Stimulated activated CD4-positive, alpha-beta T cell treated with anti-CD3 and anti-CD28 coated beads, Interleukin-2, amount 100 ng/mL, for 24 hours (primary cell): ENCODE data around the gene ADAMTS2.
A peak's percentile ranks its signal among the peaks of the same experiment; 100 is the strongest.
"Not testable (repeated sequence)": the region's sequence is repeated elsewhere in the genome, so short reads cannot be mapped to it uniquely, and the experiment has no call there.

Source experiments
- DNase-seq, 2 donors: peaks; one replicate each; pipeline ENCODE4 v3.0.0-alpha.2; 2020

ADAMTS2 gene

DNA sequence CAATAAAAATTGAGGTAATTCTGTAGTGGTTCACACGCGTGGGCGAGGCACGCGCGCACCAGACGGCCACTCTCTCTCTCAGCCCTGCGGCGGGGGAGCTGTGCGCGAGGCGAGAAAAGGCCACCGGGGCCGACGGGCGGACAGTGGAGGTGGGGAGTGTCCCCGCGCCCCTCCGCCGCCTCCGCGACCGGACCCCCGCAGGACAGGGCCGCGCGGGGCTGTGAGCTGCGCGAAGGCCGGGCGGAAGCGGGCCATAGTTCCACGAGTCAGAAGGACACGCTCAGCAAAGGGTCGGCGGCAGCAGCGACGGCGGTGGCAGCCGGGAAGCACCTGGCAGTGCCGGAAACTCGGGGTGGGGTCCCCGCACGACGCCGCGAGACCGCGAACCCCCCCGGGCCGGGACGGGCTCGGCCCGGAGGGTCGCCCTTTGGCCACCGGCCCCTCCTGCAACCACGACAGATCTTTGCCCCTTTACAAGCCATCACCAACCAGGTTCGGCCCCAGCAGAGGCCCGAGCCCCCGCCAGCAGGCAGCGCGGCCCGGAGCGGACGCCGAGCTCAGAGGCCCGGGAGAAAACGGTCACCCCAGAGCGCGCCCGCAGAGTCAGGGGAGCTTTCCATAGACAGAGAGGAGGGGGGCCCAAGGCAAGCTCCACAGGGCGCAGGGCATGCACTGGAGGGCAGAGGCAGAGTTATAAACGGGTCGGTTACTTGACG, 224.2 kb downstream of the ADAMTS2 start:
- no peak for DNase-seq

DNA sequence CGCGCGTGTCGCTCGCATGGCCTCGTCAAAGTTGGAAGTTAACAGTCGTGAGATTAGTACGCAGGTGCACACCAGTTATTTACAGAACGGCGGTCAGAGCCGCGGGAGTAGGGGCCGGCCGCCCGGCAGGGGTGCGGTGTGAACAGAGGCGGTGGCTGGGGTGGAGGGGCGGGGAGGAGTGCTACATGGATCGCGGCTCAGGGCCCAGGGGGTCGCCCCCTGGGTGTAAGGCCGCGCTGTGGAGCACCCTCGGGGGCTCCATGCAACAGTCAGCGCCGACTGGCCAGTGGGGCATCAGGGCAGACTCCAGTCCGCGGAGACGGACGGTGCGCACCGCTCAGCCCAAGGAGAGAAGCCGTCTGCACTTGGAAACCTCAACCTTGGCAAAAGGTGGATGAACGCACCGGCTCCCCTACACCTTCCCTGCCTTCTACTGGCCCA, 224.8 kb downstream of the ADAMTS2 start:
- DNase-seq, result no peak

DNA sequence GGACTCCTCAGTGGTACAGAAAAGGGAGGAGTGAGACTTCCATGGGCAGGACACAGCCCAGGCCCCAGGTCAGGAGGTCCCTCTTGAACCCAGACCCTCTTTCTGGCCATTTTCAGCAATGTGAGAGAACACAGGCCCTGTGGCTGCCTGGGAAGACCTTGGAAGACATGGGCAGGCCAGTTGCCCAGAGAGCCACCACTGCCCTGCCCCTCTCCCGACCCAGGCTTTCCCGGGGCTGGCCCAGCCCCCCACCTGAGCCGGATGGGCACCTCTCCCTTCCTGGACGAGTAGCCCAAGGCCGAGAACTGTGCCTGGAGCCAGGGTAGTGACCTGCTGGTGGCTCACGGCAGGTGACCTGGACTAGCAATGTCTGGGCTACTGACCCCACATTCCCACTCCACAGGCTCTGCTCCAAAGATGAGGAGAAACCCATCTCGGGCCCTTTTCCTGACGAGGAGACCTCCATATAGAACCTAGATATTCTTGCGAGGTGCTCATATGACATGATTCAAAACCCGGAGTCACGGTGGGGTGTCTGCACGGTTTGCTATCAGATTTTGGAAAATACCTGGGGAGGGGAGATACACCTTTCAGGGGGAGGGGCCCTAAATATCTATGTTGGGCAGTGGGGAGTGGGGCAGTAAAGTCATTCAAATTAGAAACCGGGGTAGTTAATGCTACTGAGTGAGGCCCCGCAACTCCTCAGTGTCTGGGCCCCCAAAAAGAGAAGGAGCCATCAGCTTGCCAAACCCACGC, 225.7 kb downstream of the ADAMTS2 start:
- DNase-seq, result no peak

DNA sequence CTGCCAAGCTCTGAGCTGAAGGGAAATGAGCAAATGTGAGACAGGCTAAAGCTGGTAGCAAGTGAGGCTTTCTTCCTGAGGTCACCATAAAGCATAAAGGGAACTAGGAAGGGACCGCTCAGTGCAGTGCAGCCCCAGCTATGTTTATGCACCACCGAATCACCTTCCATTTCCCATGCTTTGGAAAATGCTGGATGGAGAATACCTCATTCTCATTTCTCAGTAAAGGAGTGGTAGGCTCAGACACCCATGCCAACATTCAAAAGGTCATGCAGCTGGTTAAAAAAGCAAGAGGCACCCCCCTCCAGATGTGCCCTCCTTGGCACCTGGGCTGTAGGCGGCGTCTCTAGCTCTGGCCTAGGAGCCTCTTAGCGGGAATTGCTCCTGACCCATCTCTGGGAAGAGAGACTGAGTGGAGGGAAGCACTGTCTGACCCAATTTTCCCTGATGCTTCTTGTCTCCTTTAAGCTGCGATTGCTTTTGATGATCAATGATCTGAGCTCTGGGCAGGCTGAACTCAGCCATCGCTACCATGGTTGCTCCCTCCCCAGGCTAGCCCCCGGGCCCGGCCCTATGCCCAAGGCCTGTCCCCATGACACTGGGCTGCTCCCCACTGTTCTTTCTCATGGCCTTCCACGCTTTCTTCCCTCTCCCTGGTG, 226.4 kb downstream of the ADAMTS2 start:
- DNase-seq, result no peak

DNA sequence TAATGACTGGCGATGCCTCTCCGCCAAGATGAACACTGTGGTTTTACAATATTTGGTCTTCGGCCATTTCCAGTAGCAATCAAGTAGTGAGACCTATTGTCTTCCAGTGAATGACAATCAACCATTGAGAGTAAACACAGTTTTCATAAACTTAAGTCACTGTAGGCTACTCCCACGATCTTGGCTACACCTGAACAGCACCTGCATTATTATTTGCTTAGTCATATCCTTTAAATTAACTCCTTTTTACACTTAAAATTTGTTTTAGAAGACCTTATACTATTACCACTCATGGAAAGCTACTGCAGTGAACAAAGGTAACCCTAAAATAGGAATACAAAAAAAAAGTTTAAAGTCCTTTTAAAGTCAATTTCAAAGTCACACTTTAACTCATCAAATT, 226.9 kb downstream of the ADAMTS2 start:
- no peak for DNase-seq

DNA sequence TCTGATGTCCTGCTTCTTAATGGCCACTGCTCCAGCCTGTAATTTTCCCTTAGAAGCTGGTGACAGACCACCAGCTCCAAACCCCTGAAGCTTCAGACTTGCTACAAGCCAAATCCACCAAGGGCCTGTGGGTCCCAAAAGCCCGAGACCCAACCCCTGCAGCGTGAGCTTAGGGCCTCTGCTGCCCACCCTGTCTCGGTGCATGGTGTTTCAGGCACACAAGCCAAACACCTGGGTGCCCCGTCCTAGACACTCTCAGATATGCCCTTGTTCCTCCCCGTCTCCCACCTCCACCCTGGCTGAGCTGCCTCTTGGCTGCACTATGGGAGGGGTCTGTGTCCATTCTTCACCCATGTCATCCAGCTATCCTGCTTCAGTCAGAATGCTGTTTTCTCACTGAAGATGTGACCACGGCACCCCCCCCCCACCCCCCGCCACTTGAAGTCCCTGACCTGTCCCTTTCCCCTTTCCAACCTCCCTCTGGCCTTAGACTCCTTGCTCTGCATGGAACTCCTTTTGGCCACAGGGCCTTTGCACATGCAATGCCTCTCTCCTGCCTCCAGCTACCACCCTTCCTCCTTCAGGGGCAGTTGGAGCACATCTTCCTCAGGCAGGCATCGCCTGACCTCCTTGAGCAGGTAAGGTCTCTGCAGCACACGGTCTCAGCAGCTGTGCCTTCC, 229.3 kb downstream of the ADAMTS2 start:
- DNase-seq, result no peak

DNA sequence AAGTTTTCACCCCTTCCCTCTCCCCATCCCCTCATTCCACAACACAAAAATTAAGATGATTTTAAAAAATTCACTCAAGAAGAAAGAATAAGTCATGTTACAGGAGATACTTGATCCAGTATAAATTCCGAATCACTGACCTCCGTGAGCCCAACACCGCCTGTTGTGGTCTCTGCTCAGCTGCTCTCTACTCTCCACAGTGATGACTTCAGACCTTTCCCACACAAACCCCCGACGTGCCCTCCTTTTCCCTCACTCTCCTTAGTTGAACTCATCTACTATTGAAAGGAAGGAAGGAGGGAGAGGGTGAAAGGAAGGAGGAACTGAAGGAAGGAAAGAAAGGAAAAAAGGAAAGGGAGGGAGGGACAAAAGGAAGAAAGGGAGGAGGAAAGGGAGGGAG, 230.0 kb downstream of the ADAMTS2 start:
- DNase-seq, result no peak

DNA sequence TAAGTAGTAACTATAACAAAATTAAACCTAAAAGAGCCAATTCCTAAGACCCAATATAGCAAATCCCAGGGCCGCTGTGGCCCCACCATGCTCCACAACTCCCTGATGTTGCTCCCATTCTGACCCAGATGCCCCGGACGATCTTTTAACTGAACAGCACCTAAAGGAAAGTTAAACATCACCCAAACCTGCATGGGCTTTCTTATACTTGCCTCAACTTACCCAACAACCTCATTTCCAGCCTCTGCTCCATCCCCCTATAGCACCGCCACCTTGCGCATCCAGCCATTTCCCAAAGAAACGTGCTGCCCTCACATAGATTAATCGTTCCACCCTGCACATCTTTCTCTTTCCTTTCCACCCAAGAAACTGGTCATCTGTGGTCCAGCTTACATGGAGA, 230.5 kb downstream of the ADAMTS2 start:
- no peak for DNase-seq

DNA sequence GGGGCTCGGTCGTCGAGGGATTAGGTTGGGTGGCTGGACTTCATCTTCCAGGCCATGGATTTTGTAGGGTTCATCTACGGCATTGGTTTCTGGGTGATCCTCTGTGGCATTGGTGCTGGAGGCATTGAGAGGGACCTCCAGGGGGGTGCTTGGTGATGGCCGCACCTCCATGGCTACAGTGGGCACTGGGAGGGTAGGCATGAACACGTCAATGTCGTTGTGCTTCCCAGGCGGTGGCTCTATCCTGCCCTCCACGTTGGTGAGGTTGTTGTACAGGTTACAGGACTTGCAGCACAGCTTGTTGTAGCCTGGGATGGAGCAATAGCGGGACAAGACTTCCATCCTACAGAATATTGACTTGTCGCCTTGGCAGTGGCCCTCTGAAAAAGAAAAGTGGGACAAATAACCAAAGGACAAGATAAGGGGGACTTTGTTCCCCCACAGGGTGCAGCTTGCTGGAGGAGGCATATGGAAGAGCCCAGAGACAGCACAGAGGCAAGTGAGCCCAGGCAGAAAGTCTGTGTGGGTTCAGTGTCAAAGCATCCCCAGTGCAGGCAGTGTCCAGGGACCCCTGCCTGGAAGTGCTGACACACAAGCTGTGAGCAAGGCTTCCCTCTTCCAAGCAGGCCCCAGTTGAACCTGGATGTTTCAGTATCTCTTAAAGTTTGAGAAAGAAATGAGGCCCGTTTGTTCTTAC, 231.2 kb downstream of the ADAMTS2 start:
- no peak for DNase-seq

DNA sequence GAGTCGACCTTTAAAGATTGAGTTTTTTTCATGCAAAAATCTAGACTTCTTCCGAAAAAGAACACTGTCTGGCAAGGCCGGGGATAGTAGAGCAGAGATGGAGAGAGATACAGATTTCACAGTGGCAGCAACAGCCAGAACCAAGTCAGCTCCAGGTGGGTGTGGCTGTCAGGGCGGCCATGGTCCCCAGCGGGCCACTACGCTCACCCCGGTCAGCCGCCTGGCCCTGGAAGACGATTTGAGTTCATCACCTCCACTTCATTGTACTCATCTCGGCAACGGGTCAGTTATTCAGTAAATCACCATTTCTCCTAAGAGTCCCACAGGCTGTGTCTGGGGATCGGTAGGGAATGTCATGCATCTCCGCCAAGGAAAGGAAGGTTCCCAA, 232.1 kb downstream of the ADAMTS2 start:
- DNase-seq, result no peak

DNA sequence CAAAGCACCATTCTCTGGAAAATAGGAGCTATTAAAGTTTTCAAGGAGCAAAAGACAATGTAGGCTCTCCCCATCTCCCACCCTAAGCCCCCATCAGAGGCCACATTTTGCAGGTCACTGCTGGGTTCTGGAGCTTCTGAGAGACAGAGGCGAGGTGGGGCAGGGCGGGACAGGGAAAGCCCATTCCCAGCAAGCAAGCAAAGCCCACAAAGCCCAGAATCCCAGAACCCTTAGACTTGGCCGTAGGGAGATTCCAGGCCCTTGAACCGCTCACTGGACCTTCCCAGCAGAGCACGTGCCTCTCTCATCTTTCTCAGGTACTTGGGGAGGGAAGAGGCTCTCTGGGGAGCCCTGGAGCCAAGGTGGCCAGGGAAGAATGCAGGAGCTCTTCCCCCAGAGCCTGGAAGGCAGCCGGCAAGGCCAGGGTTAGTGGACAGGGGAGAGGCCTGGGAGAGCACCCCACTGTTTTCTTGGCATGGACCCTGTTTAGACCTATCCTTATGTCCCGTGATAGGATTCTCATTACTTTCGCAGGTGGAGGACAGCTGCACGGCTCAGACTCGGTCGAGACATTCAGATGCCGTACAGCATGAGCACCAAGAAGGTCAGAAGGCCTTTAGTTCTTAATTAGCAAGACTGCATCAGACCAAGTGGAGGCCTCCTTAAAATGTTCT, 232.7 kb downstream of the ADAMTS2 start:
- DNase-seq, result no peak

DNA sequence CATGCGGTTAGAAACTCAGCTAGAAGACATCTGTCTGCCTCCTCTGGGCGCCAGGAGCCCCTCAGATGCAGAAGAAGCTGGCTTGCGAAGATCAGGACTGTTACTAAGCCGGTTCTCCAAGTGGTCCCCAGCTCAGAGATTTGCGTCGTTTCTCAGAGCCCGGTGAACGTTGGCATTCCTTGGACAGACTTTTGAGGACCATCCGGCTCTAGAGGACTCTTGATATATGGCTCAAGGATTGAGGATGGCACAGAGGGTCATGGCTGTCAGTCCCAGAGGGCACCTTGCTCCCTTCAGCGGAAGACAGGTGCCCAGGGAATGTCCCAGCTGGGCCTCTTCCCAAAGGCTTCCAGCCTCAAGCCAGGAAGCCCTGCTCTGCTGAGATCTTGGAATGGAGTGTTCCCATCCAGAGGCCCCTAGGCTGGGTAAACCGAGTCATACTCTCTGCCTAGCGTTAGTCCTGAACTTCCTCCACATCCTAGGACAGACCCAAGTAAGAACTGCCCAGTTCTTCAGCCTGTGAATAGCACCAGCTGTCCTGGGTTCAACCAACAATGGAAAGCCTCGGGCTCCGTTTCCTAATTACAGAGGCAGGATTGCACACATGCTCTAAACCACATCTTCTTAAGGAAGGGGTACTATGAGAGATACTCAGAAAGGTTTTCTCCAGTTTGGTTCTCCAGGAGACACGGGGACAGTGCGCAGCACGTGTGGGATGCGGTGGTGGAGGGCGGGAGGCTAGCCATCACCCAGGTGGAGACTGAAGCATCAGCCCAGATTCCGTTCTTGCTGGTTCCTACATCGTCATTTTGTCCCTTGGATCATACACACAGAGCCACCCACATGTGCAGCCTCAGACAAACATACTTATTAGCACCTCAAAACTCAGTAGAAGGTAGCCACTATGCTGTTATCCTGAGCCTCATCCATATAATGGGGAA, 233.7 kb downstream of the ADAMTS2 start:
- no peak for DNase-seq

DNA sequence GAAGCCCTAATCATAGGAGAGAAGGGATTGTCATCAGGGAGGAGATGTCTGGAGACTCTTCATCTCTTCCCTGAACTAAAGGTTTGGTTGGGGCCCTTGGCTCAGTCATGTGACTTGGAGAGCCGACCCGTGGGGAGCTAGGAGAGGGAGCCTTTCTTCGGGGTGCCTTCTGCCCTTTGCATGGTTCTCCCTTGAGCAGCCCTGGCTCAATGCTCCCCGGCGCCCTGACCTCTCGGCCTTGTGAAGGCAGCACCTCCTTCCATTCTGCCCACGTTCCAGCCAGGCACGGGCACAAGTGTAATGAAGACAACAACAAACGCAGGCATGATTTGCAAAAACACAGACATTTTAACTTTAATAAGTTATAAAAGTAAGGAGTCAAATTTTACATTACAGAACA, 234.7 kb downstream of the ADAMTS2 start:
- no peak for DNase-seq

DNA sequence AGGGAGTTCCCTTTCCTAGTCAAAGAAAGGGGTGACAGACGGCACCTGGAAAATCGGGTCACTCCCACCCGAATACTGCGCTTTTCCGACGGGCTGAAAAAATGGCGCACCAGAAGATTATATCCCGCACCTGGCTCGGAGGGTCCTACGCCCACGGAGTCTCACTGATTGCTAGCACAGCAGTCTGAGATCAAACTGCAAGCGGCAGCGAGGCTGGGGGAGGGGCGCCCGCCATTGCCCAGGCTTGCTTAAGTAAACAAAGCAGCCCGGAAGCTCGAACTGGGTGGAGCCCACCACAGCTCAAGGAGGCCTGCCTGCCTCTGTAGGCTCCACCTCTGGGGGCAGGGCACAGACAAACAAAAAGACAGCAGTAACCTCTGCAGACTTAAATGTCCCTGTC, 244.0 kb downstream of the ADAMTS2 start:
- DNase-seq, result not testable (repeated sequence)

DNA sequence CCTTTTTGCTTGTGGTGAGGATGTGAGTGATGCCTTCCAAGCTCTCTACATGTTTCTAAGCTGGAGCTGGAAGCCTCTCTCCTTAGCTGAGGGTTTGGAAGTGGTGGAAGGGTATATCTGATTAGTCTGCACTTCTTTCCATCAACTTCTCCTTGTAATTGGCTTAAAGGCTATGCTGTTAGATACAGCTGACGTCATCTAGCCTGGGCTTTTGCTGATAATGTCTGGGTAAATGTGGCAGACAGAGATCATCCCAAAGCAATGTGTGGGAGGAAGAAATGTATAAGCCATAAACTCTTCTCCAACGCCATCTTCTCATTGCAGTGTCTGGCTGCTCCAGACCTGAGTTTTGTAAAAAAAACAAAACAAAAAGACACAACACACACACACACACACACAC, 255.8 kb downstream of the ADAMTS2 start:
- DNase-seq, result no peak

DNA sequence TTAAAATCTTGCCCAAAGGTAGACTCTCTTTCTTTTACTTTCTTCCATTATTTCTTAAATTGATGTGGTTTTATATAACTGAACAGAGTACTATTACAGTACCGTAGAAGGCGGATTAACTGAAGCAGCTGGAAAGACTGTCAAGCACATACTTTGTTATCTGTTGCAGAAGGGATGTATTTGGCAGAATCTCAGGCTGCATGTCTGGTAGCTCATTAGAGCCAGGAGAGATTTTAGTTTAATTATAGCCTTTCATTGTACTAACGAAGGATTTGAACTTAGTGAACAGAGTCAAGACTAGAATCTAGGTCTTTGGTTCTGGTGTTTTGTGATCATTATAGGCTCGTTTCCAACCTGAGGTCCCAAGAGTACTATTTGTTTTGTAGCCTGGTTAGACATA, 264.5 kb downstream of the ADAMTS2 start:
- no peak for DNase-seq

DNA sequence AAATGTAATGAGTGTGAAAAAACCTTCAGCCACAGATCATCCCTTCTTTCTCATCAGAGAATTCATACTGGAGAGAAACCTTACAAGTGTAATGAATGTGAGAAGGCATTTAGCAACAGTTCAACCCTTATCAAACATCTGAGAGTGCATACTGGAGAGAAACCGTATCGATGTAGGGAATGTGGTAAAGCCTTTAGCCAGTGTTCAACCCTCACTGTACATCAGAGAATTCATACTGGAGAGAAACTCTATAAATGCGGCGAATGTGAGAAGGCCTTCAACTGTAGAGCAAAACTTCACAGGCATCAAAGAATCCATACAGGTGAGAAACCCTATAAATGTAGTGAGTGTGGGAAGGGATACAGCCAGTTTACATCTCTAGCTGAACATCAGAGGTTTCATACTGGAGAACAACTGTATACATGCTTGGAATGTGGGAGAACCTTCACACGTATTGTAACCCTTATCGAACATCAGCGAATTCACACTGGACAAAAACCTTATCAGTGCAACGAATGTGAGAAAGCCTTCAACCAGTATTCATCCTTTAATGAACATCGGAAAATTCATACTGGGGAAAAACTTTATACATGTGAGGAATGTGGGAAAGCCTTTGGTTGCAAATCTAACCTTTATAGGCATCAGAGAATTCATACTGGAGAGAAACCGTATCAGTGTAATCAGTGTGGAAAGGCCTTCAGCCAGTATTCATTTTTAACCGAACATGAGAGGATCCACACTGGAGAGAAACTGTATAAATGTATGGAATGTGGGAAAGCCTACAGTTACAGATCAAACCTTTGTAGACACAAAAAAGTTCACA, 265.9 kb downstream of the ADAMTS2 start:
- no peak for DNase-seq

DNA sequence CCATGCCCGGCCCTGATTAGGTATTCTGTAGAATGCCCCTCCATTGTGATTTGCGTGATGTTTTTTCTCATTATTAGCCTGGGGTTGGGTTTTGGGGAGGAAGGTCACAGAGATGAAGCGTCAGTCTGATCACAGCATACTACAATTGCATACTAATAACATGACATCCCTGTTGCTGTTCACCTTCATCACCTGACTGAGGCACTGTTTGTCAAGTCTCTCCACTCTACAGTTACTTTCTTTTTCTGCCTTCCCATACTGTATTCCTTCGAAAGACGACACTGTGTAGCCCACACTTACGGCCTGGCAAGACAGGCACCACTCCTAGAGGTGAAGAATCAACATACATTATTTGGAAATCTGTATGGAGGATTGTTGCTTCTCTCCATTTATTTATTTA, 279.6 kb downstream of the ADAMTS2 start:
- no peak for DNase-seq

DNA sequence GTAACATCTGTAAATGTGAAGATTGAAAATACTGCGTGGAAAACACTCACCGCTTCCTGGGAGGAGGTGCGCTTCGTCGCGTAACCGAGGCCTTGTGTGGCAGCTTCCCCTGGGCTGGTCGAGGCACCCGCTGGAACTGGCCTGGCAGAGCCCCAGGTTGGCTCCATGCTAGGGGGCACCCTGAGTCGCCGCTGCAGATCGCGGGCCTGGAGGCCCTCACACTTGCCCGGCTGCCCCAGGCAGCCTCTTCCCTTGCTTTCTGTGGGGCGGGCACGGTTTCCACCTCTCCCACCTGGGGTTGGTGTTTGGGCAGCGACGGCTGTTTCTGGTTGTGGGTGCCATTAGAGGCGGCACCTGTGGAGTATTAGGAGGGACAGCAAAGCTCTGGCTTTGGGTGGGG, 284.2 kb downstream of the ADAMTS2 start:
- DNase-seq, result peak in 1 of 2 donors; percentile 2
